Activated CD8-positive, alpha-beta T cell treated with anti-CD3 and anti-CD28 coated beads for 36 hours (primary cell): ENCODE results near the gene ATP5PB. TPM values are rescaled to one million over a fixed set of nuclear protein-coding genes. Genes with fewer than 3 reads are reported as not detected.

ENCODE experiments used
- ATAC-seq: fragments of 200-7000 bp; cut with Tn5 transposase; one replicate; pipeline ENCODE4 v1.10.0; 2021; ENCODE audit warnings: mild to moderate bottlenecking, moderate library complexity
- CTCF ChIA-PET: fragments of 350-600 bp; sonication (Branson Sonifier 250); formaldehyde crosslinking; loops from one replicate; lab custom pipeline; 2021; ENCODE audit warnings: antibody characterized with exemption; lab: Charles Lee
- POLR2A ChIA-PET: fragments of 350-600 bp; sonication (Branson Sonifier 250); formaldehyde crosslinking; loops from one replicate; lab custom pipeline; 2021; ENCODE audit warnings: antibody characterized with exemption; lab: Charles Lee
- DNase-seq: peaks from one replicate; pipeline ENCODE4 v3.0.0-alpha.2; 2020
- H3K27ac Mint-ChIP-seq: one replicate; pipeline ENCODE4 v1.8.0; 2021; ENCODE audit warnings: mild to moderate bottlenecking, mixed read lengths
- H3K27me3 Mint-ChIP-seq: one replicate; pipeline ENCODE4 v1.8.0; 2021; ENCODE audit warnings: mixed read lengths
- H3K36me3 Mint-ChIP-seq: one replicate; pipeline ENCODE4 v1.8.0; 2021; ENCODE audit warnings: low read depth, mixed read lengths
- H3K4me1 Mint-ChIP-seq: one replicate; pipeline ENCODE4 v1.8.0; 2021; ENCODE audit warnings: low read depth, mixed read lengths
- H3K4me3 Mint-ChIP-seq: one replicate; pipeline ENCODE4 v1.8.0; 2021; ENCODE audit warnings: mild to moderate bottlenecking, moderate library complexity, mixed read lengths
- H3K9me3 Mint-ChIP-seq: one replicate; pipeline ENCODE4 v1.8.0; 2021; ENCODE audit warnings: mixed read lengths
- intact Hi-C: fragments of 100-400 bp; cut with micrococcal nuclease; formaldehyde crosslinking; loops from one replicate; pipeline ENCODE4 v1.10.0; 2022
- total RNA-seq, 2 experiments: library from RNA; stranded (reverse); gene quantifications; one replicate each; pipeline ENCODE4 v1.2.3, GENCODE V29; 2021
- TF ChIP-seq, protein P1 (sequence below): fragments of 200-600 bp; IDR thresholded peaks from one replicate; pipeline ENCODE4 v1.8.0; 2022; ENCODE audit warnings: antibody characterized with exemption, mild to moderate bottlenecking

ATP5PB gene
- total RNA-seq, 2 experiments from 2014 or later: 341 to 342 TPM

DNA sequence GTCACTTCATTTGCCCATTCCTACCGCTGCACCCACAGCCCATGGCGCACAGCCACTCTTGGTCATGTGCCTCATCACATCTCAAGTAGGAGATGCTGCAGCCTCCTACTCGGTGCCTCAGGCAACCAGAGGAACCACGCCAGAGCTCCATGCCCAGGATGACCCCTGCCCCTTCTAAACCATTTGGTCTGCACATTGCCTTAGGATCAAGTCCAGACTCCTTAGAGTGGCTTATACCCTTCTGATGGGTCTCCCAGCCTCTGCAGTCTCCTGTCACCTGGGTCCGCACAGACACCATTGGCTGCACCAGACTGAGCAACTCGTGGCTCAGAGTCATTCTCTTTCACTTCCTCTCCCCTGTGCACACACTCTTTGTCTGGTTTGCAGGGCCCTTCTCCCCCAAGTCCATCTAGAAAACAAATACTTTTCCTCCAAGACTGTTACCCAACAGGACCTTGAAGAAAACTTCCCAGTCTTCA is 56.4 kb downstream of the ATP5PB start:
- POLR2A ChIA-PET: interaction anchor here (0.6 to 3.9 kb wide), 5 partner anchors 9 to 277 kb away, joined by 3 to 23 read pairs (median 4); partner anchors contain the start of gene DDX20
- Mint-ChIP-seq H3K27me3 (no peaks in the 10 kb centered on the region), H3K4me1 (peaks cover 59% of the 10 kb centered on the region), H3K4me3 (no peak overlapping the region), H3K27ac (peak overlapping the region; percentile 59), H3K9me3 (no peaks in the 10 kb centered on the region), H3K36me3 (no peaks in the 10 kb centered on the region)
- DNase-seq: peak; percentile 41
- ATAC-seq: peak; percentile 27
- TF ChIP-seq, protein P1, sequence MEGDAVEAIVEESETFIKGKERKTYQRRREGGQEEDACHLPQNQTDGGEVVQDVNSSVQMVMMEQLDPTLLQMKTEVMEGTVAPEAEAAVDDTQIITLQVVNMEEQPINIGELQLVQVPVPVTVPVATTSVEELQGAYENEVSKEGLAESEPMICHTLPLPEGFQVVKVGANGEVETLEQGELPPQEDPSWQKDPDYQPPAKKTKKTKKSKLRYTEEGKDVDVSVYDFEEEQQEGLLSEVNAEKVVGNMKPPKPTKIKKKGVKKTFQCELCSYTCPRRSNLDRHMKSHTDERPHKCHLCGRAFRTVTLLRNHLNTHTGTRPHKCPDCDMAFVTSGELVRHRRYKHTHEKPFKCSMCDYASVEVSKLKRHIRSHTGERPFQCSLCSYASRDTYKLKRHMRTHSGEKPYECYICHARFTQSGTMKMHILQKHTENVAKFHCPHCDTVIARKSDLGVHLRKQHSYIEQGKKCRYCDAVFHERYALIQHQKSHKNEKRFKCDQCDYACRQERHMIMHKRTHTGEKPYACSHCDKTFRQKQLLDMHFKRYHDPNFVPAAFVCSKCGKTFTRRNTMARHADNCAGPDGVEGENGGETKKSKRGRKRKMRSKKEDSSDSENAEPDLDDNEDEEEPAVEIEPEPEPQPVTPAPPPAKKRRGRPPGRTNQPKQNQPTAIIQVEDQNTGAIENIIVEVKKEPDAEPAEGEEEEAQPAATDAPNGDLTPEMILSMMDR: no peak
- intact Hi-C loops: loop anchor here (5.0 kb wide), 3 partner anchors 33 to 252 kb away; partner anchors contain the start of genes C1orf162 and DDX20
- CTCF ChIA-PET: interaction anchor here (2.6 to 7.9 kb wide), 5 partner anchors 7 to 209 kb away, joined by 8 to 99 read pairs (median 52); partner anchors contain the start of gene C1orf162

DNA sequence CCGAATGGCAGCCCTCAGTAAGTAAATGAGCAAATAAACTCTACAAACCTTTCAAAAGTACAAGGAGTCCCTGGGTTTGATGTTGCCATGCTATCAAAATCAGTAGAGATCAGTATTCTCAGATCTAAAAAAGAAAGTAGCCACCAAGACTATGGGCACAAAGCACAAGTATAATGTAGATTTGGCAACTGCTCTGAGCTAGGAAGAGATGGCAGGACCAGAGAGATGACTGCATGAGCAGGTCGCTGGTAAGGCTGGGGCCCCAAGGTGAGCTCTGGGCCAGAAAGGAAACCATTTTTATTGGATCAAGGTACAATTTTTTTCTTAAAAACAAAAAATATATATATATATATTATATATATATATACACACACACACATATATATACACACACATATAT is 57.3 kb downstream of the ATP5PB start:
- H3K4me3 Mint-ChIP-seq: no peak overlapping the region
- H3K27me3 Mint-ChIP-seq: no peaks in the 10 kb centered on the region
- H3K4me1 Mint-ChIP-seq: peaks cover 59% of the 10 kb centered on the region
- H3K9me3 Mint-ChIP-seq: no peaks in the 10 kb centered on the region
- TF ChIP-seq, protein P1: no peak
- ChIA-PET CTCF (interaction anchor here (1.2 to 7.9 kb wide), 24 partner anchors 8 to 283 kb away, joined by 4 to 99 read pairs (median 15); partner anchors contain the start of gene C1orf162), POLR2A (interaction anchor here (0.6 to 3.9 kb wide), 10 partner anchors 10 to 249 kb away, joined by 3 to 43 read pairs (median 6); partner anchors contain the start of genes DDX20 and INKA2)
- peak overlapping the region; percentile 59 for H3K27ac Mint-ChIP-seq
- no peaks in the 10 kb centered on the region for H3K36me3 Mint-ChIP-seq
- ATAC-seq: no peak
- intact Hi-C loops: loop anchor here (5.0 kb wide), 3 partner anchors 34 to 251 kb away; partner anchors contain the start of genes C1orf162 and DDX20
- no peak for DNase-seq

DNA sequence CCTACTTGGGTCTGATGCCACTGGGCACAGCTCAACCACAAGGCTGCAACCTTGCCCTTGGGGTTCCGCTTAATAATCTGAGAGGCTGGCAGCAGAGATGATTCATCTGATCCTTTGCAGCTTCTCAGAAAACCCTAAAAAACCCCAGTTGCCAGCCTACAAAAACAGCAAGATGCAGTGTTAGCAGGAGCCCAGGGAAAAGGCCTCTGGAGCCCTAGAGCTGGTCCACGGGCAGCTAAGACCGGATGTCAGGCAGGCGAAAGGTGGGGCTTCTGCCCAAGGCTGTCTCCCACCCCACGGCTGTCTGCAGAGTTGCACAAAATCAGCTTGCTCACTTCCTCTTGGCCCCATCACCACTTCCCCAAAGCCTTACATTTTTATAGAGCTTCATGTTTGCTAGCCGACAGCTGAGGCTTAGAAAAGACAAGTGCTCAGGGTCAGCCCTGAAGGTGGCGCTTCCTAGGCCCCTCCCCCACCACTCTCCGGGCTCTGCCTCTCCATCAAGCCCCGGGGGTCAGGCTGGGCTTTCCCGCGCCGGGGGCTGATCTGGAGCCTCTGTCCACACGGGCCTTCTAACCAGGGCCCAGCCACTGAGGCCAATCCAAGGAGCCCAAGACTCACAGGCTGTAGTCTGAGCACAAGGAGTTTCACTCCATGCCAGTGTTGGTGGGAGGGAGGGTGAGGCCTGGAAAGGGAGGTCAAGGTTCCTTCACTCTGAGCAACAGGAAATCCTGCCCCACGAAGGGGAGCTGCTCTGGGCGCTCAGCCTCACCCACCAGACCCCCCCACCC is 58.3 kb downstream of the ATP5PB start:
- H3K27me3 Mint-ChIP-seq: no peaks in the 10 kb centered on the region
- no peaks in the 10 kb centered on the region for H3K9me3 Mint-ChIP-seq
- TF ChIP-seq, protein P1: no peak
- peak overlapping the region; percentile 49 for H3K4me3 Mint-ChIP-seq
- peaks cover 59% of the 10 kb centered on the region for H3K4me1 Mint-ChIP-seq
- peak overlapping the region; percentile 94 for H3K27ac Mint-ChIP-seq
- no peaks in the 10 kb centered on the region for H3K36me3 Mint-ChIP-seq
- CTCF ChIA-PET: interaction anchor here (0.5 to 7.9 kb wide), 84 partner anchors 9 to 326 kb away, joined by 3 to 99 read pairs (median 7); partner anchors contain the start of genes C1orf162, INKA2 and RAP1A
- POLR2A ChIA-PET: interaction anchor here (0.7 to 3.9 kb wide), 31 partner anchors 10 to 290 kb away, joined by 3 to 43 read pairs (median 5); partner anchors contain the start of genes ATP5PB, DDX20, INKA2 and RAP1A
- intact Hi-C loops: loop anchor here (2.0 to 5.0 kb wide), 4 partner anchors 35 to 250 kb away; partner anchors contain the start of genes C1orf162 and DDX20
- peak; percentile 83 for DNase-seq
- ATAC-seq: peak; percentile 76

DNA sequence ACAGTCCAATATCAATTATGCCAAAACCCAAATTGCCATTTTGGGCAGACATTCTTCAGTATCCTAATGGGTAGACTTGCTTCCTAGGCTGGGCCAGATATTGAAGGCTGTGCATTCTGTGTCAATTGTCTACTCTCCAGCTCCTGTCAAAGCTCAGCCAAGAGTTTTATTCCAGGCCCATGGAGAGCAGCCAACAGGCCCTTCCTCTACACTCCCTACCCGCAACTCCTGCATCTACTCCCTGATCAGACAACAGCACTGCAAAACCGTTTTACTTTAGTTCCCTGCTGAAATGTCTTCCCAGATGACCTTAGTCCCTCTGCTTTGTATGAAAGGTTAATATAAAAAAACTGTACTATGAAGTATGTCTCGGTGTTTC is 60.7 kb downstream of the ATP5PB start:
- Mint-ChIP-seq H3K27ac (no peak overlapping the region), H3K36me3 (no peaks in the 10 kb centered on the region), H3K27me3 (no peaks in the 10 kb centered on the region), H3K9me3 (no peaks in the 10 kb centered on the region), H3K4me1 (peaks cover 55% of the 10 kb centered on the region), H3K4me3 (no peak overlapping the region)
- ChIA-PET POLR2A (no interaction called here), CTCF (interaction anchor here (1.4 to 7.9 kb wide), 5 partner anchors 15 to 258 kb away, joined by 5 to 99 read pairs (median 35); partner anchors contain the start of genes C1orf162 and RAP1A)
- DNase-seq: no peak
- no peak for ATAC-seq
- intact Hi-C loops: loop anchor here (2.0 to 5.0 kb wide), 4 partner anchors 38 to 247 kb away; partner anchors contain the start of genes C1orf162 and DDX20
- TF ChIP-seq, protein P1: no peak
